Measurements from ENCODE around the gene ATP8B1. TPM values are rescaled to one million over a fixed set of nuclear protein-coding genes. Genes with fewer than 3 reads are reported as not detected.

ATP8B1 gene
- total and polyA plus RNA-seq, 9 of the 15 experiments (the other 6 are each of a cell fraction or from before 2014, with no cell fraction given): 0.01 to 0.22 (median 0.03) TPM; not detected in 3

DNA sequence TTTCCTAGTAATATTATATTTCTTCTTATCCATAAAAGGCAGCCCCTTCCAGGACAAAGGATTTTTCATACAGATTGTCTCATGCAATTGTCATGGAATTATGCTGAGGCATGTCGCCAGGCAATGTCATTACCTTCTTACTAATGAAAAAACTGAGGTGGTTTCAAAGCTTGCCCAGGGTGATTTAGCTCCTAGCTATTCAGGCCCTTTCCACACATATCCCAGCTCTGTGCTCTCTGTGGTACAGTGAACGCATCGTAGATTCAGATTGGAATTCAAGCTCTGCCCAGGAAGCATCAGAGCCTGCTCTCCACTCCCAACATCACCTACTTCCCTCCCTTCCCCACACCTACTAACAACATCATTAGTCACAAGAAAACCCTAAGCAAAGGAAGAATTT lies 60.1 kb downstream of the ATP8B1 start (continued):
- TF ChIP-seq, protein P1, sequence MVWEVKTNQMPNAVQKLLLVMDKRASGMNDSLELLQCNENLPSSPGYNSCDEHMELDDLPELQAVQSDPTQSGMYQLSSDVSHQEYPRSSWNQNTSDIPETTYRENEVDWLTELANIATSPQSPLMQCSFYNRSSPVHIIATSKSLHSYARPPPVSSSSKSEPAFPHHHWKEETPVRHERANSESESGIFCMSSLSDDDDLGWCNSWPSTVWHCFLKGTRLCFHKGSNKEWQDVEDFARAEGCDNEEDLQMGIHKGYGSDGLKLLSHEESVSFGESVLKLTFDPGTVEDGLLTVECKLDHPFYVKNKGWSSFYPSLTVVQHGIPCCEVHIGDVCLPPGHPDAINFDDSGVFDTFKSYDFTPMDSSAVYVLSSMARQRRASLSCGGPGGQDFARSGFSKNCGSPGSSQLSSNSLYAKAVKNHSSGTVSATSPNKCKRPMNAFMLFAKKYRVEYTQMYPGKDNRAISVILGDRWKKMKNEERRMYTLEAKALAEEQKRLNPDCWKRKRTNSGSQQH (CRISPR knock-in tag; IDR thresholded peaks at IDR 0.05): no peak
- TF ChIP-seq NR3C1 (CRISPR knock-in tag; IDR thresholded peaks at IDR 0.05) (no peak), PTRF (tag; IDR thresholded peaks at IDR 0.05) (no peak)
- TF ChIP-seq, protein P2, sequence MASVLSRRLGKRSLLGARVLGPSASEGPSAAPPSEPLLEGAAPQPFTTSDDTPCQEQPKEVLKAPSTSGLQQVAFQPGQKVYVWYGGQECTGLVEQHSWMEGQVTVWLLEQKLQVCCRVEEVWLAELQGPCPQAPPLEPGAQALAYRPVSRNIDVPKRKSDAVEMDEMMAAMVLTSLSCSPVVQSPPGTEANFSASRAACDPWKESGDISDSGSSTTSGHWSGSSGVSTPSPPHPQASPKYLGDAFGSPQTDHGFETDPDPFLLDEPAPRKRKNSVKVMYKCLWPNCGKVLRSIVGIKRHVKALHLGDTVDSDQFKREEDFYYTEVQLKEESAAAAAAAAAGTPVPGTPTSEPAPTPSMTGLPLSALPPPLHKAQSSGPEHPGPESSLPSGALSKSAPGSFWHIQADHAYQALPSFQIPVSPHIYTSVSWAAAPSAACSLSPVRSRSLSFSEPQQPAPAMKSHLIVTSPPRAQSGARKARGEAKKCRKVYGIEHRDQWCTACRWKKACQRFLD (CRISPR knock-in tag; IDR thresholded peaks at IDR 0.05): no peak

DNA sequence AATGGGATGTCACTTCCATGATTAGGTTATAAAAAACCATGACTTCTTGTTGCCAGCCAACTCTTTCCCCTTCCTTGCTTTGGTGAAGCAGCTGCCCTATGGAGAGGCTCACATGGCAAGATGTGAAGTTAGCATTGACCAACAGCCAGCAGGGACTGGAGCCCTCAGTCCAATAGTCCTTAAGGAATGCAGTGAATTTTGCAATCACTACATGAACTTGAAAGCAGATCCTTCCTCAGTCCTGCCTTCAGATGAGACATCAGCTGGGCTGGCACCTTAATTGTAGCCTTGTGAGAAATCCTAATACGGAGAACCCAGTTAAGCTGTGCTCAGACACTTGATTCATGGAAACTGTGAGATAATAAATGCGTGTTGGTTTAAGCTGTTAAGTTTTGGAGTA lies 61.8 kb downstream of the ATP8B1 start:
- H3K36me3 ChIP-seq (ENCODE audit: control insufficient read depth, insufficient read depth, low read length): no peaks in the 10 kb centered on the region
- H3K4me1 ChIP-seq (replicated peaks in 1 of 2; ENCODE audit: control insufficient read depth in 2 of 2, insufficient read depth in 2 of 2, low read length in 2 of 2): no peaks in the 10 kb centered on the region
- no peaks in the 10 kb centered on the region for H3K9me1 ChIP-seq (ENCODE audit: control insufficient read depth, insufficient read depth, low read length)
- ChIA-PET CTCF (ENCODE audit: low intra/inter-chr PET ratio) (no interaction called here), POLR2A (interaction anchor here (1.4 kb wide), 1 partner anchor 8 kb away, joined by 4 read pairs; no protein-coding TSS in a partner anchor)
- no TSS peak for BruUV-seq (replicated peaks)
- no peaks in the 10 kb centered on the region for H4K20me1 ChIP-seq (replicated peaks; ENCODE audit: control insufficient read depth, insufficient read depth, low read length)
- FAIRE-seq (no peak), ATAC-seq (no peak), DNase-seq (ENCODE audit: extremely low read depth in 1 of 4, low spot score in 3 of 4) (no peak)
- no peak overlapping the region for H2AFZ ChIP-seq (ENCODE audit: low read depth, low read length)
- 20% methylated on average over 2 of the region's 2 CpGs for WGBS (ENCODE audit: insufficient coverage, low coverage, missing lambda C conversion rate)
- H3K79me2 ChIP-seq (ENCODE audit: control insufficient read depth, insufficient read depth, low read length): no peaks in the 10 kb centered on the region
- H3K4me2 ChIP-seq (ENCODE audit: insufficient read depth, low read length): no peak overlapping the region
- H3K27ac ChIP-seq (ENCODE audit: extremely low read depth, low read depth, low read length): no peak overlapping the region
- H3K9me3 ChIP-seq (replicated peaks; ENCODE audit: control insufficient read depth, insufficient read depth, low read depth, low read length): no peaks in the 10 kb centered on the region
- in situ Hi-C loops (cut with MboI): no loop called here
- no peak overlapping the region for H3K4me3 ChIP-seq
- H3K9ac ChIP-seq (ENCODE audit: insufficient read depth in 1 of 2, low read depth in 2 of 2, low read length in 2 of 2): no peak overlapping the region
- H3K27me3 ChIP-seq (ENCODE audit: control insufficient read depth in 2 of 2, insufficient read depth in 2 of 2, low read length in 2 of 2): no peaks in the 10 kb centered on the region
- intact Hi-C loops (cut with micrococcal nuclease): no loop called here
- TF ChIP-seq, protein P3, sequence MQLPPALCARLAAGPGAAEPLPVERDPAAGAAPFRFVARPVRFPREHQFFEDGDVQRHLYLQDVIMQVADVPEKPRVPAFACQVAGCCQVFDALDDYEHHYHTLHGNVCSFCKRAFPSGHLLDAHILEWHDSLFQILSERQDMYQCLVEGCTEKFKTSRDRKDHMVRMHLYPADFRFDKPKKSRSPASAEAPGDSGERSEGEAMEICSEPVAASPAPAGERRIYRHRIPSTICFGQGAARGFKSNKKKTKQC (CRISPR knock-in tag; IDR thresholded peaks at IDR 0.05): no peak
- TF ChIP-seq, protein P4, sequence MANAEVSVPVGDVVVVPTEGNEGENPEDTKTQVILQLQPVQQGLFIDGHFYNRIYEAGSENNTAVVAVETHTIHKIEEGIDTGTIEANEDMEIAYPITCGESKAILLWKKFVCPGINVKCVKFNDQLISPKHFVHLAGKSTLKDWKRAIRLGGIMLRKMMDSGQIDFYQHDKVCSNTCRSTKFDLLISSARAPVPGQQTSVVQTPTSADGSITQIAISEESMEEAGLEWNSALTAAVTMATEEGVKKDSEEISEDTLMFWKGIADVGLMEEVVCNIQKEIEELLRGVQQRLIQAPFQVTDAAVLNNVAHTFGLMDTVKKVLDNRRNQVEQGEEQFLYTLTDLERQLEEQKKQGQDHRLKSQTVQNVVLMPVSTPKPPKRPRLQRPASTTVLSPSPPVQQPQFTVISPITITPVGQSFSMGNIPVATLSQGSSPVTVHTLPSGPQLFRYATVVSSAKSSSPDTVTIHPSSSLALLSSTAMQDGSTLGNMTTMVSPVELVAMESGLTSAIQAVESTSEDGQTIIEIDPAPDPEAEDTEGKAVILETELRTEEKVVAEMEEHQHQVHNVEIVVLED (CRISPR knock-in tag; IDR thresholded peaks at IDR 0.05): no peak
- TF ChIP-seq, protein P5, sequence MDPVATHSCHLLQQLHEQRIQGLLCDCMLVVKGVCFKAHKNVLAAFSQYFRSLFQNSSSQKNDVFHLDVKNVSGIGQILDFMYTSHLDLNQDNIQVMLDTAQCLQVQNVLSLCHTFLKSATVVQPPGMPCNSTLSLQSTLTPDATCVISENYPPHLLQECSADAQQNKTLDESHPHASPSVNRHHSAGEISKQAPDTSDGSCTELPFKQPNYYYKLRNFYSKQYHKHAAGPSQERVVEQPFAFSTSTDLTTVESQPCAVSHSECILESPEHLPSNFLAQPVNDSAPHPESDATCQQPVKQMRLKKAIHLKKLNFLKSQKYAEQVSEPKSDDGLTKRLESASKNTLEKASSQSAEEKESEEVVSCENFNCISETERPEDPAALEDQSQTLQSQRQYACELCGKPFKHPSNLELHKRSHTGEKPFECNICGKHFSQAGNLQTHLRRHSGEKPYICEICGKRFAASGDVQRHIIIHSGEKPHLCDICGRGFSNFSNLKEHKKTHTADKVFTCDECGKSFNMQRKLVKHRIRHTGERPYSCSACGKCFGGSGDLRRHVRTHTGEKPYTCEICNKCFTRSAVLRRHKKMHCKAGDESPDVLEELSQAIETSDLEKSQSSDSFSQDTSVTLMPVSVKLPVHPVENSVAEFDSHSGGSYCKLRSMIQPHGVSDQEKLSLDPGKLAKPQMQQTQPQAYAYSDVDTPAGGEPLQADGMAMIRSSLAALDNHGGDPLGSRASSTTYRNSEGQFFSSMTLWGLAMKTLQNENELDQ (CRISPR knock-in tag; IDR thresholded peaks at IDR 0.05; ENCODE audit: borderline replicate concordance): no peak
- TF ChIP-seq LEF1 (IDR thresholded peaks at IDR 0.05) (no peak), LCOR (CRISPR knock-in tag; IDR thresholded peaks at IDR 0.05) (no peak)
